Measurements from ENCODE around the gene FBXO42. TPM values are rescaled to one million over a fixed set of nuclear protein-coding genes. Genes with fewer than 3 reads are reported as not detected.

FBXO42 gene
- total RNA-seq, 4 donors from 2014 or later, result 40.1 to 68.3 (median 58.1) TPM

GRCh38 chr1:16393570-16394521 is 41.6 kb upstream of the FBXO42 start:
- no peak for DNase-seq (ENCODE audit: low spot score in 2 of 2)
- no peak for TF ChIP-seq POLR2A (IDR thresholded peaks at IDR 0.05)
- no peak for TF ChIP-seq CTCF (IDR thresholded peaks at IDR 0.05)
- intact Hi-C loops (cut with DNase I; ENCODE audit: low total_unique reads), result no loop called here
- H3K4me3 ChIP-seq (ENCODE audit: low read depth, poor library complexity, severe bottlenecking), result no peak overlapping the region
- WGBS, 2 donors, result 81 to 84% methylated on average over 10 of the region's 10 CpGs

DNA sequence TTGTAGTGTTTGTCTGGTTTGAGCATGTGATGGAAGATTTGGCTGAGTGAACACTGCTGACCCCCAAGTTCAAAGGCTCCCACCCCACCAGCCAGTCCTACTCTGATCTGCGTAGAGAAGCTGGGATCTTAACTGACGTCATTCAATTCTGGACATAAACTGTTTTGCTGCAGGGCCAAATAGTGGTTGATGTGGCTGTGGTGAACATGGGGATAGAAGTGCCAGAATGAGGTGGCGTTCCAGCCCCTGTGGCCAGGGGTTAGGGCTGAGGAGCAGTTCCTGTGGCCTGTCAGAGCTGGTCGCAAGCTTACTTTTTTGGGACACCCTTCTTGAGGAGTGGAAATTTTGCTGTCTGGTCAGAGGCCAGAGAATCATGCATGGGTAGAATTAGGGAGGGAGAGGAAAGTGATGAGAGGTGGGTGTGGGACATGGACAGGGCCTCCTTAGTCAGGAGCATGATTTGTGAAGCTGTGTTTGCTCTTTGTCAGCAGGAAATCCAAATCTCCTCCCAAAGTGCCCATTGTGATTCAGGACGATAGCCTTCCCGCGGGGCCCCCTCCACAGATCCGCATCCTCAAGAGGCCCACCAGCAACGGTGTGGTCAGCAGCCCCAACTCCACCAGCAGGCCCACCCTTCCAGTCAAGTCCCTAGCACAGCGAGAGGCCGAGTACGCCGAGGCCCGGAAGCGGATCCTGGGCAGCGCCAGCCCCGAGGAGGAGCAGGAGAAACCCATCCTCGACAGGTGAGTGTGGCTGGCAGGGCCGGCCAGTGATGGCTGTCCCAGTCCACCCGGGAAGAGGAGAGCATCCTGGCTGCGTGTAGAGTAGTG is 40.7 kb upstream of the FBXO42 start:
- intact Hi-C loops (cut with DNase I; ENCODE audit: low total_unique reads), result no loop called here
- no peak overlapping the region for H3K4me3 ChIP-seq (ENCODE audit: low read depth, poor library complexity, severe bottlenecking)
- TF ChIP-seq POLR2A (IDR thresholded peaks at IDR 0.05), result no peak
- TF ChIP-seq CTCF (IDR thresholded peaks at IDR 0.05), result no peak
- no peak for DNase-seq (ENCODE audit: low spot score in 2 of 2)
- WGBS, 2 donors, result 72 to 81% methylated on average over 21 of the region's 21 CpGs

GRCh38 chr1:16391411-16391810 is 39.1 kb upstream of the FBXO42 start:
- no peak overlapping the region for H3K4me3 ChIP-seq (ENCODE audit: low read depth, poor library complexity, severe bottlenecking)
- TF ChIP-seq CTCF (IDR thresholded peaks at IDR 0.05) (no peak), POLR2A (IDR thresholded peaks at IDR 0.05) (no peak)
- DNase-seq (ENCODE audit: low spot score in 2 of 2), result no peak
- WGBS, 2 donors, result 68 to 74% methylated on average over 3 of the region's 3 CpGs
- intact Hi-C loops (cut with DNase I; ENCODE audit: low total_unique reads), result no loop called here

GRCh38 chr1:16387201-16388188 is 35.2 kb upstream of the FBXO42 start:
- H3K4me3 ChIP-seq (ENCODE audit: low read depth, poor library complexity, severe bottlenecking), result no peak overlapping the region
- no peak for TF ChIP-seq CTCF (IDR thresholded peaks at IDR 0.05)
- no peak for TF ChIP-seq POLR2A (IDR thresholded peaks at IDR 0.05)
- no peak for DNase-seq (ENCODE audit: low spot score in 2 of 2)
- WGBS, 2 donors, result 42 to 47% methylated on average over 14 of the region's 14 CpGs
- intact Hi-C loops (cut with DNase I; ENCODE audit: low total_unique reads), result no loop called here

DNA sequence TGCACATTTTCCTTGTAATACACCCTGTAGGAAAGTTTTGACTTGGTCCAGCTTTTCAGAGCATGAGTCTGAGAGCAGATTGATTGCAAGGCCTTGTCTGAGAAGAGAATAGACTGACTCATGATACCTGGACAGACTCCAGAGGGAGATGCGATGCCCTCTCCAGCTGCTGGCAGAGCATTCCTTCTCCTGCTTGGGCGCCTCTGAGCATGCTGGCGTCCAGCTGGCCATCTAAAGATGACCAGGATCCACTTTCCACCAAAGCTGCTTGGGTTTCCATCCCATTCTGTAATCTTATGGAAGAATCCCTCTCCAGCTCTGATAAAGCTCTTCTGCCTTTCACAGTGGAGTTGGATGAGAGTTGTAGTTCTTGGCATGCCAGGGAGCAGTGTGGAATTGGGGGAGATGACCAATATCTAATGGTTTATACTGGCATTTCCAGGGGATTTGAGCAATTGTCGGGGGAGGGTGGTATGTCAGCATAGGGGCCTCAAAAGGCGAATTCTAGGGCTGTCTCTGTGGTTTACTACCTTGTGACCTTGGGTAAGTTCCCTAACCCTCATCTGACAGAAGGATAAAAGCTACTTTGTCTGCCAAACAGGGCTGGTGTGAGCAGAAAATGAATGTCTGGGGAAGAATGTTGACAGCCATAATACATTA is 34.3 kb upstream of the FBXO42 start:
- WGBS, 2 donors, result 39 to 52% methylated on average over 5 of the region's 5 CpGs
- TF ChIP-seq POLR2A (IDR thresholded peaks at IDR 0.05) (no peak), CTCF (IDR thresholded peaks at IDR 0.05) (no peak)
- no peak for DNase-seq (ENCODE audit: low spot score in 2 of 2)
- H3K4me3 ChIP-seq (ENCODE audit: low read depth, poor library complexity, severe bottlenecking), result no peak overlapping the region
- intact Hi-C loops (cut with DNase I; ENCODE audit: low total_unique reads), result no loop called here
